Dermis lymphatic vessel endothelial cell (primary cell): Measurements from ENCODE around the gene SEC23IP. TPM values are rescaled to one million over a fixed set of nuclear protein-coding genes. Genes with fewer than 3 reads are reported as not detected.

Experiments used
- total RNA-seq: library from RNA; depleted of rRNA; stranded (reverse); fragments of >200 nt; gene quantifications from 2 replicates; pipeline ENCODE4 v1.2.1, GENCODE V29; 2014

Gene SEC23IP
- 13.7 and 23.6 TPM in 2 replicates for total RNA-seq

GRCh38 chr10:119892188-119893065, at the start of gene SEC23IP:
TSS of gene SEC23IP (plus strand) at chr10:119892730. CDS start at chr10:119892783, 53 bp downstream.

DNA sequence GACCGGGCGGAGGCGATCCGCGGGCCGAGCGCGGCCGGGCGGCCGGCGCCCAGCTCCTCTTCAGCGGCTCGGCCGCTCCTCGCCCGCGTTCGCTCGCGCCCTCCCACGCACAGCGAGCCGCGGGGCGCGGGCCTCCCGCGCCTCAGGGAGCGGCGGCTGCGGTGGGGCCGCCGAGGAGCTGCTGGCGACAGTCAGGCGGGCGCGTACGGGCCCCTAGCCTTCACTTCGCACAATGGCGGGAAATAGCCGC, 20.0 kb upstream of the SEC23IP start, which contains the start of gene MCMBP:
TSS of gene MCMBP (minus strand) at position 234 of the 250 bp plus-strand sequence. CDS start 259 bp downstream, outside the sequence.

Other genes starting within 250 kb of the SEC23IP start
- 3.9 and 5.2 TPM in 2 replicates for gene BAG3, start 241.3 kb upstream of the SEC23IP start, total RNA-seq
- 6.1 and 15.6 TPM in 2 replicates for gene INPP5F, start 166.7 kb upstream of the SEC23IP start, total RNA-seq
- gene MCMBP, start 19.9 kb upstream of the SEC23IP start, total RNA-seq, result 56.5 and 56.8 TPM in 2 replicates